ENCODE measurements around the gene ZNF648.
"Not testable (repeated sequence)": the region's sequence is repeated elsewhere in the genome, so short reads cannot be mapped to it uniquely, and the experiment has no call there.

ZNF648 gene

DNA sequence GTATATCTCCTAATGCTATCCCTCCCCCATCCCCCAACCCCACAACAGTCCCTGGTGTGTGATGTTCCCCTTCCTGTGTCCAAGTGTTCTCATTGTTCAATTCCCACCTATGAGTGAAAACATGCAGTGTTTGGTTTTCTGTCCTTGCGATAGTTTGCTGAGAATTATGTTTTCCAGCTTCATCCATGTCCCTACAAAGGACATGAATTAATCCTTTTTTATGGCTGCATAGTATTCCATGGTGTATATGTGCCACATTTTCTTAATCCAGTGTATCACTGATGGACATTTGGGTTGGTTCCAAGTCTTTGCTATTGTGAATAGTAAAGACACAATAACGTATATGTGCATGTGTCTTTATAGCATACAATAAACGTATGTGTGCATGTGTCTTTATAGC is 56.1 kb downstream of the ZNF648 start:
- H3K27me3 ChIP-seq (ENCODE audit: control insufficient read depth, insufficient read depth, low read length); H3K9me3 ChIP-seq (ENCODE audit: control insufficient read depth, insufficient read depth, low read length); H3K36me3 ChIP-seq (ENCODE audit: control insufficient read depth, insufficient read depth, low read length); H3K9ac ChIP-seq (ENCODE audit: low read depth, low read length); H3K4me3 ChIP-seq (ENCODE audit: low read depth, low read length); H3K4me1 ChIP-seq (ENCODE audit: control insufficient read depth, insufficient read depth, low read length): not testable (repeated sequence)

GRCh38 chr1:182004601-182005000 is 56.9 kb downstream of the ZNF648 start:
- H3K36me3 ChIP-seq (ENCODE audit: control insufficient read depth, insufficient read depth, low read length), result no peaks in the 10 kb centered on the region
- no peaks in the 10 kb centered on the region for H3K4me1 ChIP-seq (ENCODE audit: control insufficient read depth, insufficient read depth, low read length)
- no peaks in the 10 kb centered on the region for H3K27me3 ChIP-seq (ENCODE audit: control insufficient read depth, insufficient read depth, low read length)
- H3K4me3 ChIP-seq (ENCODE audit: low read depth, low read length), result no peak overlapping the region
- H3K9me3 ChIP-seq (ENCODE audit: control insufficient read depth, insufficient read depth, low read length), result no peaks in the 10 kb centered on the region
- H3K9ac ChIP-seq (ENCODE audit: low read depth, low read length), result no peak overlapping the region
